H1 (cell line): ENCODE results near the gene GARIN3. TPM values are rescaled to one million over a fixed set of nuclear protein-coding genes. Genes with fewer than 3 reads are reported as not detected.

Experiments used
- CTCF ChIA-PET: fragments of 300-600 bp; sonication (Branson Sonifier 250); formaldehyde crosslinking; loops from one replicate; lab custom pipeline; 2021; ENCODE audit not compliant: partially characterized antibody; lab: Charles Lee
- POLR2A ChIA-PET: fragments of 300-600 bp; sonication (Branson Sonifier 250); formaldehyde crosslinking; loops from one replicate; lab custom pipeline; 2021; ENCODE audit warnings: inconsistent platforms; ENCODE audit not compliant: partially characterized antibody; lab: Charles Lee
- DNase-seq, 2 experiments: peaks; one replicate each; pipeline versions ENCODE4 v3.0.0 to v3.0.0-alpha.2; 2010 to 2022; ENCODE audit warnings: low spot score in 2 of 2, low read depth in 1 of 2, mixed read lengths in 1 of 2
- FAIRE-seq: peaks from 2 replicates; lab custom pipeline; 2011; peaks lifted over from hg19 to GRCh38; lab: Jason Lieb, UNC
- H2AFZ ChIP-seq: 2 replicates; pipeline ENCODE4 v1.8.1; 2012; ENCODE audit warnings: low read length, inconsistent platforms
- H2AK5ac ChIP-seq: 2 replicates; pipeline ENCODE4 v1.6.1; 2013; ENCODE audit warnings: low read depth, low read length
- H2BK120ac ChIP-seq: replicated peaks from 2 replicates; pipeline ENCODE3; 2013; ENCODE audit warnings: low read depth, low read length, inconsistent platforms
- H2BK12ac ChIP-seq: 2 replicates; pipeline ENCODE4 v1.6.1; 2013; ENCODE audit warnings: low read depth, low read length
- H2BK15ac ChIP-seq: 2 replicates; pipeline ENCODE4 v1.6.1; 2013; ENCODE audit warnings: low read length
- H2BK20ac ChIP-seq: 2 replicates; pipeline ENCODE4 v1.6.1; 2013; ENCODE audit warnings: low read length
- H2BK5ac ChIP-seq: 2 replicates; pipeline ENCODE4 v1.6.1; 2013; ENCODE audit warnings: low read depth, low read length
- H3K14ac ChIP-seq: 2 replicates; pipeline ENCODE4 v1.6.1; 2013; ENCODE audit warnings: inconsistent platforms; ENCODE audit not compliant: insufficient read length
- H3K18ac ChIP-seq: 2 replicates; pipeline ENCODE4 v1.6.1; 2013; ENCODE audit warnings: low read length; ENCODE audit errors: extremely low read depth
- H3K23ac ChIP-seq: 2 replicates; pipeline ENCODE4 v1.6.1; 2013; ENCODE audit warnings: inconsistent platforms; ENCODE audit not compliant: insufficient read length
- H3K23me2 ChIP-seq: 2 replicates; pipeline ENCODE4 v1.6.1; 2013; ENCODE audit warnings: low read depth, low read length
- H3K27ac ChIP-seq: 2 replicates; pipeline ENCODE4 v1.6.1; 2011; ENCODE audit warnings: low read depth, low read length, inconsistent platforms
- H3K27me3 ChIP-seq, 4 experiments: replicated peaks in 1 of 4; 1 replicate in 1 of 4; 2 replicates in 3 of 4; pipeline versions ENCODE4 v1.6.1 to v1.8.1; 2011 to 2013; ENCODE audit warnings: low read length in 3 of 4, mild to moderate bottlenecking in 3 of 4, inconsistent platforms in 2 of 4, mixed read lengths in 2 of 4, moderate library complexity in 1 of 4; ENCODE audit not compliant: control insufficient read depth in 3 of 4, insufficient read depth in 3 of 4; ENCODE audit errors: extremely low read depth in 1 of 4
- H3K36me3 ChIP-seq, 4 experiments: 2 replicates each; pipeline versions ENCODE4 v1.6.1 to v1.8.1; 2011 to 2013; ENCODE audit warnings: mild to moderate bottlenecking in 4 of 4, low read length in 3 of 4, moderate library complexity in 2 of 4, control low read depth in 1 of 4, inconsistent platforms in 1 of 4; ENCODE audit not compliant: insufficient read depth in 4 of 4, control insufficient read depth in 2 of 4
- H3K4ac ChIP-seq: replicated peaks from 2 replicates; pipeline ENCODE3; 2013; ENCODE audit warnings: low read length, low read depth, mixed read lengths, inconsistent platforms; ENCODE audit not compliant: insufficient read length
- H3K4me1 ChIP-seq, 4 experiments: replicated peaks in 1 of 4; 1 replicate in 1 of 4; 2 replicates in 3 of 4; pipeline versions ENCODE4 v1.6.1 to v1.8.1; 2011 to 2013; ENCODE audit warnings: low read length in 3 of 4, inconsistent platforms in 2 of 4, mixed read lengths in 1 of 4; ENCODE audit not compliant: insufficient read depth in 4 of 4, control insufficient read depth in 3 of 4
- H3K4me2 ChIP-seq, 2 experiments: 2 replicates each; pipeline versions ENCODE4 v1.6.1 to v1.8.1; 2011 to 2013; ENCODE audit warnings: low read depth in 2 of 2, low read length in 2 of 2, control low read depth in 1 of 2, inconsistent platforms in 1 of 2, mild to moderate bottlenecking in 1 of 2; ENCODE audit not compliant: insufficient read depth in 1 of 2
- H3K4me3 ChIP-seq, 4 experiments: fragments of 200-600, 300-600 bp in 1 of 4; sonication (generic), shearing (Covaris generic), sonication (Bioruptor Twin) in 1 of 4; 2 replicates each; pipeline versions ENCODE4 v1.5.1 to v1.8.1; 2011 to 2016; ENCODE audit warnings: low read length in 4 of 4, low read depth in 3 of 4, control low read depth in 2 of 4, inconsistent platforms in 2 of 4, mild to moderate bottlenecking in 2 of 4, mixed read lengths in 1 of 4, moderate library complexity in 1 of 4; ENCODE audit not compliant: insufficient read depth in 2 of 4; ENCODE audit errors: extremely low read depth in 1 of 4
- H3K56ac ChIP-seq: replicated peaks from 2 replicates; pipeline ENCODE3; 2013; ENCODE audit warnings: low read depth, mild to moderate bottlenecking, mixed read lengths, low read length, inconsistent platforms; ENCODE audit not compliant: insufficient read length
- H3K79me1 ChIP-seq: 2 replicates; pipeline ENCODE4 v1.6.1; 2013; ENCODE audit warnings: low read depth, low read length, control low read depth
- H3K79me2 ChIP-seq, 2 experiments: 2 replicates each; pipeline versions ENCODE4 v1.6.1 to v1.8.1; 2012 to 2013; ENCODE audit warnings: low read length in 2 of 2, mild to moderate bottlenecking in 2 of 2, inconsistent platforms in 1 of 2; ENCODE audit not compliant: insufficient read depth in 2 of 2, control insufficient read depth in 1 of 2
- H3K9ac ChIP-seq, 4 experiments: replicated peaks in 1 of 4; 1 replicate in 1 of 4; 2 replicates in 3 of 4; pipeline versions ENCODE4 v1.6.1 to v1.8.1; 2011 to 2013; ENCODE audit warnings: low read depth in 3 of 4, low read length in 3 of 4, control low read depth in 2 of 4, mild to moderate bottlenecking in 2 of 4, moderate library complexity in 2 of 4, inconsistent platforms in 1 of 4; ENCODE audit errors: extremely low read depth in 1 of 4
- H3K9me3 ChIP-seq, 2 experiments: 2 replicates each; pipeline versions ENCODE4 v1.6.1 to v1.8.1; 2012 to 2013; ENCODE audit warnings: mild to moderate bottlenecking in 2 of 2, moderate library complexity in 2 of 2, control low read depth in 1 of 2, inconsistent platforms in 1 of 2, low read depth in 1 of 2, low read length in 1 of 2, mixed read lengths in 1 of 2; ENCODE audit not compliant: insufficient read depth in 2 of 2
- H4K20me1 ChIP-seq, 2 experiments: replicated peaks in 1 of 2; 2 replicates each; pipeline versions ENCODE3 to v1.8.1; 2011 to 2013; ENCODE audit warnings: inconsistent platforms in 2 of 2, low read length in 2 of 2, mild to moderate bottlenecking in 1 of 2; ENCODE audit not compliant: insufficient read depth in 2 of 2, control insufficient read depth in 1 of 2
- H4K5ac ChIP-seq: 2 replicates; pipeline ENCODE4 v1.6.1; 2013; ENCODE audit warnings: low read length, low read depth, mixed read lengths, inconsistent platforms; ENCODE audit not compliant: insufficient read length
- H4K8ac ChIP-seq: 2 replicates; pipeline ENCODE4 v1.8.0; 2013; ENCODE audit warnings: mild to moderate bottlenecking, moderate library complexity, low read length, inconsistent platforms; ENCODE audit not compliant: insufficient read depth; ENCODE audit errors: extremely low read depth
- H4K91ac ChIP-seq: replicated peaks from 2 replicates; pipeline ENCODE3; 2013; ENCODE audit warnings: low read length, mixed read lengths, inconsistent platforms; ENCODE audit not compliant: insufficient read length
- ATF3 ChIP-seq: IDR thresholded peaks from 2 replicates; pipeline ENCODE4 v1.6.1; 2011; ENCODE audit warnings: low read depth, mild to moderate bottlenecking, low read length; ENCODE audit not compliant: insufficient read depth
- CBX5 ChIP-seq: fragments of 300-800, 300-1000 bp; sonication (generic); IDR thresholded peaks from 2 replicates; pipeline ENCODE4 v1.7.1; 2016; ENCODE audit warnings: antibody characterized with exemption, low read length, low read depth
- RFX5 ChIP-seq: IDR thresholded peaks from 2 replicates; pipeline ENCODE4 v1.6.1; 2011; ENCODE audit warnings: low read depth, low read length, improper control_type of control experiment, borderline replicate concordance
- SIN3A ChIP-seq, 2 experiments: IDR thresholded peaks in 1 of 2; conservative IDR thresholded peaks in 1 of 2; 2 replicates each; pipeline ENCODE4 v1.6.1; 2011 to 2012; ENCODE audit warnings: low read length in 2 of 2, improper control_type of control experiment in 1 of 2, low read depth in 1 of 2, mild to moderate bottlenecking in 1 of 2
- TAF7 ChIP-seq: optimal IDR thresholded peaks from 2 replicates; pipeline ENCODE3; 2011; ENCODE audit warnings: low read depth, mild to moderate bottlenecking, inconsistent platforms, low read length, moderate library complexity, borderline replicate concordance
- TCF12 ChIP-seq: IDR thresholded peaks from 2 replicates; pipeline ENCODE4 v1.6.1; 2011; ENCODE audit warnings: low read depth, mild to moderate bottlenecking, low read length
- WGBS, 2 experiments: shearing (Covaris generic) in 1 of 2; methylation state at CpG; one replicate each; pipeline versions ENCODE4 v1.1.6 to v1.1.7; 2013 to 2015; ENCODE audit warnings: low lambda C conversion rate in 2 of 2, mixed read lengths in 2 of 2, inconsistent platforms in 1 of 2, low coverage in 1 of 2, missing lambda C conversion rate in 1 of 2; ENCODE audit not compliant: insufficient replicate concordance in 2 of 2, insufficient coverage in 1 of 2, insufficient read length in 1 of 2; ENCODE audit errors: extremely low coverage in 1 of 2, missing lambda C conversion rate in 1 of 2; 5-methylcytosine and 5-hydroxymethylcytosine counted together
- polyA plus RNA-seq, 7 experiments: library from polyadenylated mRNA; depleted of rRNA in 3 of 7; stranded (reverse) in 5 of 7; unstranded in 2 of 7; fragments of >200 nt in 5 of 7; fragments of 200-250 nt in 2 of 7; gene quantifications; 1 replicate in 5 of 7; 2 replicates in 1 of 7; 4 replicates in 1 of 7; pipeline versions ENCODE4 v1.2.1 to v1.2.3, GENCODE V29; 2011 to 2013; ENCODE audit warnings: missing spikeins in 2 of 7, mixed read lengths in 2 of 7
- total RNA-seq: library from RNA; stranded (reverse); fragmentation: NEBNext Ultra II Directional; extraction: Animal tissue kit (Norgen Biotek cat#: 25700); gene quantifications from 2 replicates; pipeline ENCODE4 v1.2.1, GENCODE V29; 2021

GARIN3 gene
- total and polyA plus RNA-seq, 2 of the 8 experiments (the other 6 are each of a cell fraction or from before 2014, with no cell fraction given), result not detected

GRCh38 chr5:157115502-157115901 is 50.6 kb downstream of the GARIN3 start:
- CTCF ChIA-PET, result interaction anchor here (0.6 to 1.7 kb wide), 2 partner anchors 17 to 209 kb away, joined by 3 to 7 read pairs; no protein-coding TSS in a partner anchor
- no peak overlapping the region for H2BK20ac ChIP-seq
- H2BK120ac ChIP-seq, result no peak overlapping the region
- H4K20me1 ChIP-seq, result no peaks in the 10 kb centered on the region
- H3K79me1 ChIP-seq, result no peaks in the 10 kb centered on the region
- POLR2A ChIA-PET, result no interaction called here
- H2BK5ac ChIP-seq, result no peak overlapping the region
- no peak overlapping the region for H3K27ac ChIP-seq
- no peak for FAIRE-seq
- no peak for TF ChIP-seq RFX5
- no peak for TF ChIP-seq SIN3A (conservative IDR thresholded peaks at IDR 0.05 in 1 of 2, IDR thresholded peaks at IDR 0.05 in 1 of 2; ENCODE audit: low read depth in 1 of 2, low read length in 2 of 2)
- TF ChIP-seq TCF12, result no peak
- no peak for TF ChIP-seq CBX5
- TF ChIP-seq TAF7, result no peak
- TF ChIP-seq ATF3, result no peak
- H2BK15ac ChIP-seq, result no peak overlapping the region
- H3K4me1 ChIP-seq, result no peaks in the 10 kb centered on the region; a peak in 1 of 7 replicates
- no peaks in the 10 kb centered on the region for H3K23me2 ChIP-seq
- H3K4ac ChIP-seq, result no peak overlapping the region
- H3K4me3 ChIP-seq, result no peak overlapping the region
- no peak overlapping the region for H4K5ac ChIP-seq
- no peaks in the 10 kb centered on the region for H3K9me3 ChIP-seq
- no peak overlapping the region for H3K23ac ChIP-seq
- no peak overlapping the region for H2BK12ac ChIP-seq
- H3K4me2 ChIP-seq, result no peak overlapping the region
- H3K27me3 ChIP-seq, result no peaks in the 10 kb centered on the region
- H2AK5ac ChIP-seq, result no peak overlapping the region
- H3K18ac ChIP-seq, result no peak overlapping the region
- no peaks in the 10 kb centered on the region for H3K36me3 ChIP-seq
- no peak for DNase-seq
- H3K14ac ChIP-seq, result no peak overlapping the region
- H3K56ac ChIP-seq, result no peak overlapping the region
- no peak overlapping the region for H2AFZ ChIP-seq
- no peak overlapping the region for H4K91ac ChIP-seq
- no peak overlapping the region for H4K8ac ChIP-seq
- H3K9ac ChIP-seq, result no peak overlapping the region
- 96% methylated on average over 1 of the region's 1 CpG; no CpG with 5 or more reads in 1 of the 2 experiments for WGBS, 2 experiments
- no peaks in the 10 kb centered on the region for H3K79me2 ChIP-seq
